HL-60 (cell line): ENCODE results near the gene CCND1.

Source experiments
- CTCF ChIP-seq: IDR thresholded peaks from one replicate; pipeline ENCODE4 v1.5.1; 2011; ENCODE audit warnings: low read length, control low read depth, inconsistent platforms; ENCODE audit not compliant: insufficient read depth
- GABPA ChIP-seq: IDR thresholded peaks from 2 replicates; pipeline ENCODE4 v1.6.1; 2012; ENCODE audit warnings: low read depth
- POLR2AphosphoS5 ChIP-seq: IDR thresholded peaks from 2 replicates; pipeline ENCODE4 v1.6.1; 2012; ENCODE audit warnings: low read depth
- REST ChIP-seq: IDR thresholded peaks from 2 replicates; pipeline ENCODE4 v1.6.1; 2012; ENCODE audit warnings: low read depth; ENCODE audit not compliant: insufficient replicate concordance
- SPI1 ChIP-seq: IDR thresholded peaks from 2 replicates; pipeline ENCODE4 v1.6.1; 2012; ENCODE audit warnings: low read depth, mild to moderate bottlenecking, borderline replicate concordance

GRCh38 chr11:69658626-69659450, 17.9 kb downstream of the CCND1 start:
- TF ChIP-seq CTCF, result no peak
- TF ChIP-seq POLR2AphosphoS5, result no peak
- no peak for TF ChIP-seq REST
- TF ChIP-seq GABPA, result no peak
- TF ChIP-seq SPI1, result no peak
